PC-9 (cell line): Measurements from ENCODE around the gene CPN2.

Source experiments
- CTCF ChIP-seq: fragments of 200-600 bp; sonication (generic); conservative IDR thresholded peaks from 2 replicates; pipeline ENCODE4 v1.6.1; 2017; ENCODE audit warnings: mixed run types, antibody characterized with exemption, mild to moderate bottlenecking, moderate library complexity
- EZH2 ChIP-seq: fragments of 200-600 bp; sonication (generic); IDR thresholded peaks from 2 replicates; pipeline ENCODE4 v1.8.0; 2017; ENCODE audit warnings: antibody characterized with exemption, low read depth

GRCh38 chr3:194321693-194322640, 29.2 kb downstream of the CPN2 start:
- peak; percentile 34; the same call in 1 of the 2 replicates for TF ChIP-seq CTCF
- no peak for TF ChIP-seq EZH2
